ENCODE data around the gene COPS6.

COPS6 gene

DNA sequence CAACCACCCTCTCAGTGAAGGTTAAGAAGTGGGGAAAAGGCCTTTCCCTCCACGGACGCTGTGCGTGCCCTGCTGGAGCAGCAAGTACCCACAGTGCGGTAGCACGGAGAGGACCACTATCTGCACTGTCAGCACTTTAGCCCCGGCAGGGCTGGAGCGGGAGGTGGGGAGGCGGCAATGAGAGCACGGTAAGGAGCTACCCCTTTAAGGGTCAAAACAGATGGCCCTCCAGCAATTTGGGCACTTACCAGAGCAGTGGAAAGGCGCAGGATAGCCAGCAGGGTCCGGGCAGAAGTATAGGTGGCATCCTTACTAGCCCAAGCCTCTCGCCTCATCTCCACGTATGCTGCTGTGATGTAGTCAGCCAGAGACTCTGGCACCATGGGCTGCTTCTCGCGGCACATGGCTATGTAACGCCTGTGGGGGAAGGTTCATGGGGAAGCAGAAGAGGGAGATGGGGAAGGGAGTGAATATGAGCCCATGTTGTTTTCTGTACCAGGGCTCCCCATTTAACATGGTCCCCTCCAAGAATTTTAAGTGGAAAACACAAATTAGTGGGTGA is 5.2 kb downstream of the COPS6 start:
- peaks cover 3% of the 10 kb centered on the region for H3K4me1 ChIP-seq (ENCODE audit: control insufficient read depth, insufficient read depth, low read length)
- peaks cover 77% of the 10 kb centered on the region for H3K36me3 ChIP-seq (ENCODE audit: control insufficient read depth, insufficient read depth, low read length)
- no peak overlapping the region for H3K9ac ChIP-seq (ENCODE audit: low read depth, low read length)

DNA sequence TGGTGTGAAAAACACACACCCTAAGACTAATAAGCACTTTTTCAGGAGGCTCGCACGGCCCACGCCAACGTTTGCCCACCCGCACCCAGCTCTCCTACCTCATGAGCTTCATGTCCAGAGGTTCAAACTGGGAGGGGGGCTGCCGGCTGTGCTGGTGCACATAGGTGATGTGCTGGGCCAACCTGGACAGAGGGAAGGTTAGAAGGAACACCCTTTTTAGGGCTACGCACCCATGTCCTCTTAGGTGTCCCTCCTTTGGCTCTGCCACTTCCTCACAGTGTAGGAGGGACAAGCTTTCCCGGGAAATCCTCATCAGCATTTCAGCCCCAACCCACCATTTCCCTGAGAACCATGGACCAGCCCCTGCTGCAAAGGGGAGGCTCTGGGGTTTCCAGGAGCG is 6.5 kb downstream of the COPS6 start:
- Histone ChIP-seq H3K9ac (ENCODE audit: low read depth, low read length) (no peak overlapping the region), H3K27me3 (ENCODE audit: control insufficient read depth, insufficient read depth, low read length) (no peaks in the 10 kb centered on the region), H3K36me3 (ENCODE audit: control insufficient read depth, insufficient read depth, low read length) (peaks cover 87% of the 10 kb centered on the region), H3K4me3 (ENCODE audit: low read depth, low read length) (no peak overlapping the region), H3K9me3 (ENCODE audit: control insufficient read depth, insufficient read depth, low read length) (no peaks in the 10 kb centered on the region), H3K4me1 (ENCODE audit: control insufficient read depth, insufficient read depth, low read length) (no peaks in the 10 kb centered on the region)

More for the DNA sequence above, 5.2 kb downstream of the COPS6 start:
- Histone ChIP-seq H3K4me3 (ENCODE audit: low read depth, low read length) (no peak overlapping the region), H3K27me3 (ENCODE audit: control insufficient read depth, insufficient read depth, low read length) (no peaks in the 10 kb centered on the region), H3K9me3 (ENCODE audit: control insufficient read depth, insufficient read depth, low read length) (no peaks in the 10 kb centered on the region)

DNA sequence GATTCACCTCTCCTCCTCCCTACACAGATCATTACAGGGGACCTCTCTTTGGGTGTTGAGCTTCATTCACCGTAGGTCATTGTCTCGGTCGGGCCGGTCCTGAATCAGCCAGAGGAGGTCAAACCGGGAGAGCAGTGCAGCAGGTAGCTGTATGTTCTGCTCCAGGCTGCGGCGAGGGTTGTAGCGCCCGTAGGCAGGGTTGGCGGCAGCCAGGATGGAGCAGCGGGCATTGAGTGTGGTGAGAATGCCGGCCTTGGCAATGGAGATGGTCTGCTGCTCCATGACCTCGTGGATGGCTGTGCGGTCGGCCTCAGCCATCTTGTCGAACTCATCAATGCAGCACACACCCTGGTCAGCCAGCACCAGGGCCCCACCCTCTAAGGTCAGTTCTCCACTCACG is 6.9 kb downstream of the COPS6 start:
- no peaks in the 10 kb centered on the region for H3K9me3 ChIP-seq (ENCODE audit: control insufficient read depth, insufficient read depth, low read length)
- H3K9ac ChIP-seq (ENCODE audit: low read depth, low read length): no peak overlapping the region
- no peak overlapping the region for H3K4me3 ChIP-seq (ENCODE audit: low read depth, low read length)
- H3K4me1 ChIP-seq (ENCODE audit: control insufficient read depth, insufficient read depth, low read length): no peaks in the 10 kb centered on the region
- H3K27me3 ChIP-seq (ENCODE audit: control insufficient read depth, insufficient read depth, low read length): no peaks in the 10 kb centered on the region
- peaks cover 83% of the 10 kb centered on the region for H3K36me3 ChIP-seq (ENCODE audit: control insufficient read depth, insufficient read depth, low read length)

DNA sequence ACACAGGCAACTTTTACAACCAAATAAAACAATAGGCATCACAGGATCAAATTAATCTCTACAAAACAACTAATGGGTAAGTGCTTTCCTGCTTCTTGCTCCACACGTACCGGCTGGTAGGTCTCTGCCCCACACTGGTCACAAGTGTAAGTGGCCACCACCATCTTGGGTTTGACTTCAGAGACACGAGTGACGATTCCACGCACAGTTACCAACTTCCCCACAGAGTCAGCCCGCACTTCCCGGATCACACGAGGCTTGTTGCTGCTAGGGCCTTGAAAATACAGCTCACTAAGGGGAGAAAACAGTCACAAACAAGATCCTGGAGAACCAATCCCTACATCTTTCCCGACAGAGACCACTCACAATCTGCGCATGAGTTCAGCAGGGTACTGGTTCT is 10.1 kb downstream of the COPS6 start:
- no peaks in the 10 kb centered on the region for H3K9me3 ChIP-seq (ENCODE audit: control insufficient read depth, insufficient read depth, low read length)
- H3K4me3 ChIP-seq (ENCODE audit: low read depth, low read length): no peak overlapping the region
- no peaks in the 10 kb centered on the region for H3K4me1 ChIP-seq (ENCODE audit: control insufficient read depth, insufficient read depth, low read length)
- no peak overlapping the region for H3K9ac ChIP-seq (ENCODE audit: low read depth, low read length)
- H3K36me3 ChIP-seq (ENCODE audit: control insufficient read depth, insufficient read depth, low read length): peaks cover 61% of the 10 kb centered on the region
- H3K27me3 ChIP-seq (ENCODE audit: control insufficient read depth, insufficient read depth, low read length): no peaks in the 10 kb centered on the region

DNA sequence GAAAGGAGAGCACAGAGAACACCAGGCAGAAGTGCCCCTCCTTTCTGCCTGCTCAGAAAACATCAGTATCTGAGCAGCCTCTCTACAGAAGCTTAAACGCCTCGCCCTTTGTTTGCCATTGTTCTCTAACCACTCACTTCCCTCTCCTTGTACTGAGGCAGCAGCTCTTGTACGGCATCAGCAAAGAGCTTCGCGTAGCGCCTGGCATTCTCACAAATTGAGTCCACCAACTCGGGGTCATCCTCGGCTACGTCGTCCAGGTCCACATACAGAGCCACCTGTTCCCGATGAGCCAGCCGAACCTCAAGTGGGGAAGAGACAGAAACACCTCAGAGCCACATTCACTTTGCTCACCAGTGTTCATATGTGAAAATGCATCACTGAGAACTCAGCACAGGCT is 10.7 kb downstream of the COPS6 start:
- no peaks in the 10 kb centered on the region for H3K9me3 ChIP-seq (ENCODE audit: control insufficient read depth, insufficient read depth, low read length)
- H3K4me3 ChIP-seq (ENCODE audit: low read depth, low read length): peak overlapping the region; percentile 94
- no peaks in the 10 kb centered on the region for H3K4me1 ChIP-seq (ENCODE audit: control insufficient read depth, insufficient read depth, low read length)
- no peaks in the 10 kb centered on the region for H3K27me3 ChIP-seq (ENCODE audit: control insufficient read depth, insufficient read depth, low read length)
- peaks cover 60% of the 10 kb centered on the region for H3K36me3 ChIP-seq (ENCODE audit: control insufficient read depth, insufficient read depth, low read length)
- peak overlapping the region; percentile 99 for H3K9ac ChIP-seq (ENCODE audit: low read depth, low read length)

DNA sequence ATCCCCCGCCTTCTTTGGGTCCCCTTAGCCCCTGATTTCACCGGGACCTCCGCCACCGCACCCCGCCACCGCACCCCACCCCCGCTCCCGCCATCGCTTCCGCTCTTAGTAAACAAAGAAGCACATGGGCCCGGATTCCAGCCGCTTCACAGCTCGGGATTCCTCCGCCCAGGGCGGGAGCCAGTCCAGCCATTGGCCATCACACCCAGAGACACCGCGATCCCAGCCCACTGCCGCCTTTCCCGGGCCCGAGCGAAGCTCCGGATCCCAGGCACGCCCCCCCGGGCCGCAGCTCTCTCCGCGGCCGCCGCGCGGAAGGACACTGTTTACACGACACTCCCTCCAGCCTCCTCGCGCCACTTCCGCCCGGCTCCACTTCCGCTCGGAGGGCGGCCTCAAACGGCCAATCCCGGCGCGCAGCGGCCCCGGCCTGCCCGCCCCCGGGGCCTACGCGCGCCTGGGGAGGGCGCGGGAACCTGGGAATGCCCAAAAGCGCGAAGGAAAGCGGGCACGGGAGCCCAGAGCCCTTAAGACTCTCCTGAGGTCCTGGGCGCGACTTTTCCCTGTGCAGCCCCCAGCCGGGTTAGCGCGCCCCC is 11.7 kb downstream of the COPS6 start:
- no peaks in the 10 kb centered on the region for H3K27me3 ChIP-seq (ENCODE audit: control insufficient read depth, insufficient read depth, low read length)
- peaks cover 54% of the 10 kb centered on the region for H3K36me3 ChIP-seq (ENCODE audit: control insufficient read depth, insufficient read depth, low read length)
- H3K4me1 ChIP-seq (ENCODE audit: control insufficient read depth, insufficient read depth, low read length): no peaks in the 10 kb centered on the region

DNA sequence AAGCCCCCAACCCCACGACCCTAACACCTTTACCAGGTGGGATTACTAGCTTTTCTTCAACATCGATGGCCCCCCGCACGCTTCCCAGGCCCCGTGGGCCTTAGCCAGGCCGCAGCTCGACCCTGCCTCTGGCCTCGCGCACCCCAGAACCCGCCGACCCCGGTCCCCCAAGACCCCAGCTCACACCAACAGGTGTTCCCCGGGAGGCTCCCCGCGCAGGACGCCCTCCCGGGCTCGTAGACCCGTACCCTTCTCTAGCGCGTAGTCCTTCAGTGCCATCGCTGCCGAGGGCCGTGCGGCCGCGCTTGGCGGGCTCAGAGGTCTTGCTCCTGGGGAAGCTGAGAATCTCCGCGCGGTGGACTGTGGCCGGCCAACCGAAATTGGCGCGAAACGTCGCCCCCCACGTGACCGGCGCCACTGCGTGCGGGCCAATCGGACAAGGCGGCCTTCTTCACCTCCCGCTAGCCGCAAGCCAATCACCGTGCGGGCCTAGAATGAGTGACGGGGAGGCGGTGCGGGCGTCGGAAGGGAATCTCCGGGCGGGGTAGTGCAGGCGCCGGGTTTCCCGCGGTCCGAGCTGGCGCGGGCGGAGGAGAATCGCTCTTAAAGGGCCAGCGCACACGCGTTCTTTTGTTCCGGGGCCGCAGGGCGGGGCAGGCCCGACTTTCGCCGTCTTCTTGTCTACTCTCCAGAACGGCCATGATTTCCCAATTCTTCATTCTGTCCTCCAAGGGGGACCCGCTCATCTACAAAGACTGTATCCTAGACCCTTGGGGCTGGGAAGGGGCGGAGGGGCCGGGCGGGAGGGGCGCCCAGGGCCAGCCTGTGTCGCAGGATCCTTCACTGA is 12.5 kb downstream of the COPS6 start, which contains the start of the genes AP4M1 and MCM7:
AP4M1 (plus strand) TSS at position 628 of the 847 bp plus-strand sequence; CDS start at position 700, 72 bp downstream.
MCM7 (minus strand) TSS at position 382 of the 847 bp plus-strand sequence; CDS start at position 279, 103 bp downstream.
- Histone ChIP-seq H3K9ac (ENCODE audit: low read depth, low read length) (peak within 1 kb of the TSS; percentile 99), H3K9me3 (ENCODE audit: control insufficient read depth, insufficient read depth, low read length) (no peaks in the 10 kb centered on the region), H3K4me3 (ENCODE audit: low read depth, low read length) (peak within 1 kb of the TSS; percentile 94), H3K36me3 (ENCODE audit: control insufficient read depth, insufficient read depth, low read length) (peaks cover 50% of the 10 kb centered on the region), H3K4me1 (ENCODE audit: control insufficient read depth, insufficient read depth, low read length) (no peaks in the 10 kb centered on the region), H3K27me3 (ENCODE audit: control insufficient read depth, insufficient read depth, low read length) (no peaks in the 10 kb centered on the region)

More for the DNA sequence above, 11.7 kb downstream of the COPS6 start:
- Histone ChIP-seq H3K9ac (ENCODE audit: low read depth, low read length) (peak overlapping the region; percentile 99), H3K9me3 (ENCODE audit: control insufficient read depth, insufficient read depth, low read length) (no peaks in the 10 kb centered on the region), H3K4me3 (ENCODE audit: low read depth, low read length) (peak overlapping the region; percentile 94)

DNA sequence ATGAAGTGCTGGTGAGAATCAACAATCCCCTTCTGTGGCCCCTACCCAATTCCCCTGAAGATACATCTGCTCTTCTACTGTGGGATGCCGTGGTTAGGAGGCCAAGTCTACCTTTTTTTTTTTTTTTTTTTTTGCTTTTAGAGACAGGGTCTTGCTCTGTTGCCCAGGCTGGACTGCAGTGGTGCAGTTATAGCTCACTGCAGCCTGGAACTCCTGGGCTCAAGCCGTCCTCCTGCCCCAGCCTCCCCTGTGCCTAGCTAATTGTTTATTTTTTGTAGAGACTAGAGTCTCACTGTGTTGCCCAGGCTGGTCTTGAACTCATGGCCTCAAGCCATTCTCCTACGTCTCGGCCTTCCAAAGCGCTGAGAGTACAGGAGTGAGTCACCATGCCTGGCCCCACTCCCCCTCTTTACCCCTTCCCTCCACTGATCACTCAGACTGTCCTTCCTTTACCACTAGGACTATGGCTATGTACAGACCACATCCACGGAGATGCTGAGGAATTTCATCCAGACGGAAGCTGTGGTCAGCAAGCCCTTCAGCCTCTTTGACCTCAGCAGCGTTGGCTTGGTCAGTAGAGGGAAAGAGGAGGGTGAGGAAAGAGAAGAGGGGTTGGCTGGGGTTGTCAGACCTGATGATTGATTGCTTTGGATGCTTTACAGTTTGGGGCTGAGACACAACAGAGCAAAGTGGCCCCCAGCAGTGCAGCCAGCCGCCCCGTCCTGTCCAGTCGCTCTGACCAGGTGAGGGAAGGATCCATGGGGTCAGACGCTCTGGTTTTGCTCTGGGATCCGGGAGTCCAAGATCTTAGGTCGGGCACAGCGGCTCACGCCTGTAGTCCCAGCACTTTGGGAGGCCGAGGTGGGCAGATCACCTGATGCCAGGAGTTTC is 14.4 kb downstream of the COPS6 start:
- Histone ChIP-seq H3K36me3 (ENCODE audit: control insufficient read depth, insufficient read depth, low read length) (peaks cover 51% of the 10 kb centered on the region), H3K4me3 (ENCODE audit: low read depth, low read length) (peak overlapping the region; percentile 94), H3K9ac (ENCODE audit: low read depth, low read length) (no peak overlapping the region)

DNA sequence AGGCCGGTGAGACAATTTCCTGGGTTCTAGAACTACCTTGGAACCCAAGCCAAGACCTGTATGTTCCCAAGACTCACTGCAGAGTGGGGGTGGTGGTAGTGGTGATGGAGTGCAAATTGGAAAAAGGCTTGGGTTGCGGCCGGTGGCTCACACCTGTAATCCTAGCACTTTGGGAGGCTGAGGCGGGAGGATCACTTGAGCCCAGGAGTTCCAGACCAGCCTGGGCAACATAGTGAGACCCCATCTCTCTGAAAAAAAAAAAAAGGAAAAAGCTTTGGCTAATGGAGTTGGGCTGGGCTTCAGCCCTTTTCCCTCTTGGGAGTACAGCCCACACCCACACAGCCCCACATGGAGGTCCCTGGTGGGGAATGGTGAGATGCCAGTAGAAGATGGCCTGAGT is 16.8 kb downstream of the COPS6 start:
- Histone ChIP-seq H3K27me3 (ENCODE audit: control insufficient read depth, insufficient read depth, low read length) (no peaks in the 10 kb centered on the region), H3K9me3 (ENCODE audit: control insufficient read depth, insufficient read depth, low read length) (no peaks in the 10 kb centered on the region), H3K9ac (ENCODE audit: low read depth, low read length) (no peak overlapping the region), H3K4me3 (ENCODE audit: low read depth, low read length) (no peak overlapping the region), H3K4me1 (ENCODE audit: control insufficient read depth, insufficient read depth, low read length) (no peaks in the 10 kb centered on the region), H3K36me3 (ENCODE audit: control insufficient read depth, insufficient read depth, low read length) (peaks cover 42% of the 10 kb centered on the region)

More for the DNA sequence above, 14.4 kb downstream of the COPS6 start:
- Histone ChIP-seq H3K4me1 (ENCODE audit: control insufficient read depth, insufficient read depth, low read length) (no peaks in the 10 kb centered on the region), H3K27me3 (ENCODE audit: control insufficient read depth, insufficient read depth, low read length) (no peaks in the 10 kb centered on the region), H3K9me3 (ENCODE audit: control insufficient read depth, insufficient read depth, low read length) (no peaks in the 10 kb centered on the region)

DNA sequence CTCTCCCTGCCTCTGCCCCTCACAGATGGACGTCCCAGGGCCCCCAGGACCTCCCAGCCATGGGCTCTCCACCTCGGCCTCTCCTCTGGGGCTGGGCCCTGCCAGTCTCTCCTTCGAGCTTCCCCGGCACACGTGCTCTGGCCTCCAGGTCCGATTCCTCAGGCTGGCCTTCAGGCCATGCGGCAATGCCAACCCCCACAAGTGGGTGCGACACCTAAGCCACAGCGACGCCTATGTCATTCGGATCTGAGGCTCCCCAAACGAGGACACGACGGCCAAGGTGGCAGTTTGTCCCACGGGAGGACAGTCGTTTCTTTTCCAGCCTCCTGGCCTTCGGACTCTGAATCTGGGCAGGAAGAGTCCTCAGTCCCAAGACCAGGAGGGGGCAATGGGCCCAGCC is 17.9 kb downstream of the COPS6 start:
- Histone ChIP-seq H3K9ac (ENCODE audit: low read depth, low read length) (no peak overlapping the region), H3K36me3 (ENCODE audit: control insufficient read depth, insufficient read depth, low read length) (peaks cover 51% of the 10 kb centered on the region)

DNA sequence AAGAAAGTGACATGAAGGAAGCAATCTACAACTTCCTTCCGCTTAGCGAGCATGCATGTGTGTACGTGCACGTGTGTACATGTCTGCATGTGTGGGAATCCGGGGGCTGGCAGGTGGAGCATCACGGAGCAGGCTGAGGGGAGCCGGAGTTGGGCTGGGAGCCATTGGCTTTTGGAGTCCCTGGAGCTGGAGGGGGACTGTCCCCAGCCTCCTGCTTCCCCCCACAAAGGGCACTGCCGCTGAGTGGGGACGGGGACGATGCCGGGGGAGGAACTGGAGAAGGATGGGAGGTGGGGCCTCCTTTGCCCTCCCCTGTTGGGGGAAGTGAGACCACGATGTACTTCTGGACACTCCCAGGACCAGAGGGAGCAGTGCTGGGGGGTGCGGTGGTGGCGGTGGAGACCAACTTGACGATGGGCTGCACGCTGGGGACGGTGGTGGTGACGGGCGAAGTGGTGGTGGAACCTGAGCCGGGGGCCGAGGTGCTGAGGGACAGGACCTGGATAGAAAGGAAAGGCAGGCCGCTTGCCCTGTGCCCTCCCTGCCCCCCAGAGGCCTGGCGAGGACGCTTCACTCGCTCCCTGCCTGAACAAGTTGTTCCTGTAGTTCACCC is 18.5 kb downstream of the COPS6 start:
- Histone ChIP-seq H3K27me3 (ENCODE audit: control insufficient read depth, insufficient read depth, low read length) (no peaks in the 10 kb centered on the region), H3K4me3 (ENCODE audit: low read depth, low read length) (no peak overlapping the region), H3K9me3 (ENCODE audit: control insufficient read depth, insufficient read depth, low read length) (no peaks in the 10 kb centered on the region), H3K4me1 (ENCODE audit: control insufficient read depth, insufficient read depth, low read length) (no peaks in the 10 kb centered on the region), H3K36me3 (ENCODE audit: control insufficient read depth, insufficient read depth, low read length) (peaks cover 56% of the 10 kb centered on the region), H3K9ac (ENCODE audit: low read depth, low read length) (no peak overlapping the region)

More for the DNA sequence above, 17.9 kb downstream of the COPS6 start:
- Histone ChIP-seq H3K9me3 (ENCODE audit: control insufficient read depth, insufficient read depth, low read length) (no peaks in the 10 kb centered on the region), H3K4me1 (ENCODE audit: control insufficient read depth, insufficient read depth, low read length) (no peaks in the 10 kb centered on the region), H3K27me3 (ENCODE audit: control insufficient read depth, insufficient read depth, low read length) (no peaks in the 10 kb centered on the region), H3K4me3 (ENCODE audit: low read depth, low read length) (no peak overlapping the region)

Data from iPS-15b (cell line).